ENCODE results near the gene CDHR1. TPM values are rescaled to one million over a fixed set of nuclear protein-coding genes. Genes with fewer than 3 reads are reported as not detected.

CDHR1 gene
- total and polyA plus RNA-seq, 10 of the 15 experiments (the other 5 are each of a cell fraction or from before 2014, with no cell fraction given) = 0.17 to 3.0 (median 0.34) TPM

GRCh38 chr10:84212014-84212413 lies 17.7 kb downstream of the CDHR1 start:
- H3K4me2 ChIP-seq (ENCODE audit: control insufficient read depth, insufficient read depth) = no peak overlapping the region
- CTCF ChIA-PET = interaction anchor here (1.1 to 28.3 kb wide), 7 partner anchors 11 to 86 kb away, joined by 3 to 788 read pairs (median 4); partner anchors contain the start of gene GPR15LG
- WGBS (ENCODE audit: insufficient coverage, insufficient replicate concordance, low lambda C conversion rate, missing lambda C conversion rate) = 15% methylated on average over 5 of the region's 5 CpGs
- H3K27me3 ChIP-seq (replicated peaks in 1 of 2; ENCODE audit: control insufficient read depth in 2 of 2, insufficient read depth in 2 of 2, low read length in 1 of 2) = peaks cover 0 to under 1% of the 10 kb centered on the region in 2 experiments
- no peaks in the 10 kb centered on the region for H3K79me2 ChIP-seq (ENCODE audit: control insufficient read depth, insufficient read depth, low read length)
- RAD21 ChIA-PET (ENCODE audit: unreplicated experiment) = interaction anchor here (0.7 to 1.9 kb wide), 3 partner anchors 64 to 152 kb away, joined by 3 to 9 read pairs (median 3); no protein-coding TSS in a partner anchor
- H4K20me1 ChIP-seq (ENCODE audit: control insufficient read depth, insufficient read depth) = no peaks in the 10 kb centered on the region
- no peak overlapping the region for H2AFZ ChIP-seq (ENCODE audit: control insufficient read depth, low read depth, low read length)
- DNase-seq (ENCODE audit: low read depth, low spot score) (no peak), FAIRE-seq (no peak), ATAC-seq (no peak)
- SMC1A ChIA-PET (ENCODE audit: uncharacterized antibody, unreplicated experiment) = interaction anchor here (4.6 kb wide), 1 partner anchor 64 kb away, joined by 29 read pairs; no protein-coding TSS in a partner anchor
- H3K27ac ChIP-seq (ENCODE audit: control insufficient read depth, insufficient read depth) = no peak overlapping the region
- no peaks in the 10 kb centered on the region for H3K4me1 ChIP-seq (ENCODE audit: control insufficient read depth, insufficient read depth, low read length)
- no peaks in the 10 kb centered on the region for H3K36me3 ChIP-seq (ENCODE audit: control insufficient read depth in 2 of 2, insufficient read depth in 2 of 2, low read length in 1 of 2)
- BruUV-seq (replicated peaks) = no TSS peak
- H3K4me3 ChIP-seq = no peak overlapping the region
- H3K9me3 ChIP-seq (replicated peaks; ENCODE audit: control insufficient read depth, insufficient read depth, low read length) = no peaks in the 10 kb centered on the region
- H3K9ac ChIP-seq (ENCODE audit: control insufficient read depth, insufficient read depth, low read length) = no peak overlapping the region
- POLR2A ChIA-PET = no interaction called here
- intact Hi-C loops (cut with micrococcal nuclease; ENCODE audit: unreplicated experiment) = no loop called here
- in situ Hi-C loops (cut with MboI) = no loop called here
- TF ChIP-seq BACH1 (IDR thresholded peaks at IDR 0.05; ENCODE audit: borderline replicate concordance) (no peak), EGR1 (IDR thresholded peaks at IDR 0.05; ENCODE audit: borderline replicate concordance in 1 of 2, low read depth in 2 of 2, low read length in 2 of 2) (no peak), WRNIP1 (IDR thresholded peaks at IDR 0.05; ENCODE audit: borderline replicate concordance, low read depth, low read length) (no peak), ZNF592 (IDR thresholded peaks at IDR 0.05) (no peak), NFXL1 (IDR thresholded peaks at IDR 0.05; ENCODE audit: borderline replicate concordance) (no peak), TCF12 (IDR thresholded peaks at IDR 0.05; ENCODE audit: low read depth, low read length) (no peak), NKRF (conservative IDR thresholded peaks at IDR 0.05) (no peak), PBX3 (IDR thresholded peaks at IDR 0.05; ENCODE audit: insufficient replicate concordance, low read depth, low read length) (no peak), GABPA (IDR thresholded peaks at IDR 0.05; ENCODE audit: low read depth) (no peak), MYB (IDR thresholded peaks at IDR 0.05; ENCODE audit: borderline replicate concordance, low read depth, low read length) (no peak), GATAD2B (conservative IDR thresholded peaks at IDR 0.05; ENCODE audit: low read depth) (no peak), SMAD5 (IDR thresholded peaks at IDR 0.05; ENCODE audit: low read depth) (no peak), USF1 (IDR thresholded peaks at IDR 0.05; ENCODE audit: borderline replicate concordance, extremely low read length, insufficient read depth, low read depth, low read length) (no peak)
